Uterus (tissue), 2 donors: ENCODE data around the gene NRL.

Source experiments
- POLR2A ChIP-seq, 2 donors: fragments of 450-650 bp; IDR thresholded peaks; one replicate each; pipeline ENCODE4 v1.6.1; 2016; ENCODE audit warnings: antibody characterized with exemption in 2 of 2, mild to moderate bottlenecking in 1 of 2, moderate library complexity in 1 of 2
- TF ChIP-seq, protein P1 (sequence below), 4 experiments: fragments of 200-600 bp in 2 of 4; fragments of 450-650 bp in 2 of 4; sonication (generic) in 2 of 4; IDR thresholded peaks; one replicate each; pipeline ENCODE4 v1.5.1; 2016 to 2019; ENCODE audit warnings: antibody characterized with exemption in 4 of 4, mild to moderate bottlenecking in 2 of 4, moderate library complexity in 1 of 4

DNA sequence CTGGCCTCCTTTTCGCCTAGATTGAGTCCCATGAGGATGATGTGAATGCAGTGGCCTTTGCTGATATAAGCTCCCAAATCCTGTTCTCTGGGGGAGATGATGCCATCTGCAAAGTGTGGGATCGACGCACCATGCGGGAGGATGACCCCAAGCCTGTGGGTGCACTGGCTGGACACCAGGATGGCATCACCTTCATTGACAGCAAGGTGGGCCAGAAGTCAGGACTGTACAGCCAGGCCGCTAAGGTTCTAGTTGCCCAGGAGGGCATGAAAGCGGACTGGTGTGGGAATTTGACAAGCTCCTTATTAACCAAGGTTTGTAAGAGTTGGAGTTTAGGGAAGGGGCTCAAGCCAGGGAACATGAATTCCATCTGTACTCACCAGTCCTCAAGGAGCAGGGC, 4.9 kb upstream of the NRL start:
- TF ChIP-seq, protein P1, sequence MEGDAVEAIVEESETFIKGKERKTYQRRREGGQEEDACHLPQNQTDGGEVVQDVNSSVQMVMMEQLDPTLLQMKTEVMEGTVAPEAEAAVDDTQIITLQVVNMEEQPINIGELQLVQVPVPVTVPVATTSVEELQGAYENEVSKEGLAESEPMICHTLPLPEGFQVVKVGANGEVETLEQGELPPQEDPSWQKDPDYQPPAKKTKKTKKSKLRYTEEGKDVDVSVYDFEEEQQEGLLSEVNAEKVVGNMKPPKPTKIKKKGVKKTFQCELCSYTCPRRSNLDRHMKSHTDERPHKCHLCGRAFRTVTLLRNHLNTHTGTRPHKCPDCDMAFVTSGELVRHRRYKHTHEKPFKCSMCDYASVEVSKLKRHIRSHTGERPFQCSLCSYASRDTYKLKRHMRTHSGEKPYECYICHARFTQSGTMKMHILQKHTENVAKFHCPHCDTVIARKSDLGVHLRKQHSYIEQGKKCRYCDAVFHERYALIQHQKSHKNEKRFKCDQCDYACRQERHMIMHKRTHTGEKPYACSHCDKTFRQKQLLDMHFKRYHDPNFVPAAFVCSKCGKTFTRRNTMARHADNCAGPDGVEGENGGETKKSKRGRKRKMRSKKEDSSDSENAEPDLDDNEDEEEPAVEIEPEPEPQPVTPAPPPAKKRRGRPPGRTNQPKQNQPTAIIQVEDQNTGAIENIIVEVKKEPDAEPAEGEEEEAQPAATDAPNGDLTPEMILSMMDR (IDR thresholded peaks at IDR 0.05) = no peak
- TF ChIP-seq POLR2A (IDR thresholded peaks at IDR 0.05) = no peak
